K562 (cell line): ENCODE results near the gene NUBP2. TPM values are rescaled to one million over a fixed set of nuclear protein-coding genes. Genes with fewer than 3 reads are reported as not detected.
A peak's percentile ranks its signal among the peaks of the same experiment; 100 is the strongest.

ENCODE experiments used
- ATAC-seq: fragments of 200-7000 bp; cut with Tn5 transposase; 3 replicates; pipeline ENCODE4 v1.9.1; 2020; ENCODE audit warnings: moderate library complexity
- BruUV-seq: library from RNA; stranded (reverse); fragments of 400-500 nt; replicated peaks from 2 replicates; lab custom pipeline; 2021; lab: Mats Ljungman, UMichigan
- CTCF ChIA-PET: fragments of 300-600 bp; formaldehyde crosslinking; extraction: SDS; loops from one replicate; lab custom pipeline; 2021; ENCODE audit warnings: low intra/inter-chr PET ratio; lab: Yijun Ruan, JAX
- POLR2A ChIA-PET: fragments of 300-600, 350-650 bp; sonication (Branson Sonifier 250); formaldehyde crosslinking; extraction: SDS; loops from one replicate; lab custom pipeline; 2021; ENCODE audit warnings: antibody characterized with exemption, inconsistent platforms; lab: Yijun Ruan, JAX
- DNase-seq, 4 experiments: peaks; one replicate each; pipeline versions ENCODE4 v3.0.0 to v3.0.0-alpha.2; 2011 to 2018; ENCODE audit warnings: low spot score in 3 of 4, mixed read lengths in 3 of 4; ENCODE audit errors: extremely low read depth in 1 of 4
- FAIRE-seq: peaks from 2 replicates; lab custom pipeline; 2011; peaks lifted over from hg19 to GRCh38; lab: Jason Lieb, UNC
- H2AFZ ChIP-seq: 2 replicates; pipeline ENCODE4 v1.6.0; 2011; ENCODE audit warnings: low read depth, low read length, control low read depth, inconsistent platforms
- H3K27ac ChIP-seq: fragments of 200-600 bp; 3 replicates; pipeline ENCODE4 v1.8.0; 2011; ENCODE audit warnings: low read depth, mild to moderate bottlenecking, control low read depth, inconsistent platforms, low read length, moderate library complexity, mixed read lengths; ENCODE audit errors: extremely low read depth
- H3K27me3 ChIP-seq, 2 experiments: fragments of 300-600 bp in 1 of 2; 2 replicates in 1 of 2; 3 replicates in 1 of 2; pipeline versions ENCODE4 v1.6.0 to v1.8.0; 2011; ENCODE audit warnings: inconsistent platforms in 2 of 2, low read length in 2 of 2, mild to moderate bottlenecking in 1 of 2, mixed read lengths in 1 of 2, moderate library complexity in 1 of 2; ENCODE audit not compliant: control insufficient read depth in 2 of 2, insufficient read depth in 2 of 2
- H3K36me3 ChIP-seq: fragments of 300-600 bp; 3 replicates; pipeline ENCODE4 v1.8.0; 2011; ENCODE audit warnings: mild to moderate bottlenecking, low read length, inconsistent platforms; ENCODE audit not compliant: control insufficient read depth, insufficient read depth
- H3K4me1 ChIP-seq, 2 experiments: fragments of 200-600 bp in 1 of 2; replicated peaks in 1 of 2; 2 replicates in 1 of 2; 3 replicates in 1 of 2; pipeline versions ENCODE4 v1.5.1 to v1.8.0; 2011; ENCODE audit warnings: inconsistent platforms in 2 of 2, low read length in 2 of 2, mild to moderate bottlenecking in 1 of 2, mixed read lengths in 1 of 2, moderate library complexity in 1 of 2; ENCODE audit not compliant: control insufficient read depth in 2 of 2, insufficient read depth in 2 of 2
- H3K4me2 ChIP-seq: 2 replicates; pipeline ENCODE4 v1.6.1; 2011; ENCODE audit warnings: low read length, control low read depth, inconsistent platforms, mixed read lengths; ENCODE audit not compliant: insufficient read depth
- H3K4me3 ChIP-seq: fragments of 200-600 bp; sonication (generic), shearing (Covaris generic); 2 replicates; pipeline ENCODE4 v1.5.1; 2016; ENCODE audit warnings: control low read depth, inconsistent platforms
- H3K79me2 ChIP-seq: fragments of 200-600 bp; 3 replicates; pipeline ENCODE4 v1.8.0; 2011; ENCODE audit warnings: low read length, inconsistent platforms; ENCODE audit not compliant: control insufficient read depth, insufficient read depth
- H3K9ac ChIP-seq, 2 experiments: 2 replicates each; pipeline versions ENCODE4 v1.6.0 to v1.6.1; 2011; ENCODE audit warnings: low read depth in 2 of 2, low read length in 2 of 2, control low read depth in 1 of 2, inconsistent platforms in 1 of 2, mild to moderate bottlenecking in 1 of 2, mixed read lengths in 1 of 2; ENCODE audit not compliant: insufficient read depth in 1 of 2
- H3K9me1 ChIP-seq: one replicate; pipeline ENCODE4 v1.6.0; 2011; ENCODE audit warnings: inconsistent platforms, mild to moderate bottlenecking, low read length, moderate library complexity; ENCODE audit not compliant: control insufficient read depth, insufficient read depth
- H3K9me3 ChIP-seq: replicated peaks from 2 replicates; pipeline ENCODE4 v1.5.1; 2011; ENCODE audit warnings: low read depth, low read length, inconsistent platforms; ENCODE audit not compliant: control insufficient read depth, insufficient read depth
- H4K20me1 ChIP-seq: replicated peaks from 2 replicates; pipeline ENCODE4 v1.6.1; 2011; ENCODE audit warnings: low read length, inconsistent platforms, mixed read lengths; ENCODE audit not compliant: control insufficient read depth, insufficient read depth
- CHD2 ChIP-seq: IDR thresholded peaks from 2 replicates; pipeline ENCODE4 v1.6.1; 2011; ENCODE audit warnings: low read depth, low read length
- POLR2AphosphoS2 ChIP-seq: IDR thresholded peaks from 2 replicates; pipeline ENCODE4 v1.6.1; 2012; ENCODE audit warnings: low read length, improper control_type of control experiment
- POLR2G ChIP-seq: fragments of 200-400 bp; formaldehyde crosslinking; IDR thresholded peaks from 2 replicates; pipeline ENCODE4 v1.6.1; 2017; ENCODE audit warnings: low read depth, mild to moderate bottlenecking, antibody characterized with exemption, low read length, moderate library complexity
- PRPF4 ChIP-seq: fragments of 200-400 bp; formaldehyde crosslinking; IDR thresholded peaks from one replicate; pipeline ENCODE4 v1.6.1; 2017; ENCODE audit warnings: low read length, low read depth, mild to moderate bottlenecking; ENCODE audit not compliant: insufficient read depth, poor library complexity, severe bottlenecking
- SAP30 ChIP-seq: fragments of 200-600 bp; sonication (generic); IDR thresholded peaks from 2 replicates; pipeline ENCODE4 v1.6.1; 2012; ENCODE audit warnings: borderline replicate concordance, low read depth, mild to moderate bottlenecking, moderate library complexity, low read length, control low read depth, inconsistent platforms; ENCODE audit not compliant: insufficient read depth, poor library complexity, severe bottlenecking
- ZNF212 ChIP-seq: fragments of 450-650 bp; formaldehyde crosslinking; IDR thresholded peaks from 2 replicates; pipeline ENCODE4 v1.4.0; 2020; ENCODE audit warnings: mild to moderate bottlenecking
- ZNF668 ChIP-seq: fragments of 250-450 bp; sonication (Bioruptor Pico); IDR thresholded peaks from 2 replicates; pipeline ENCODE4 v1.8.0; 2022; ENCODE audit warnings: mild to moderate bottlenecking, inconsistent platforms
- WGBS: fragments of 100-300 bp; shearing (Covaris generic); methylation state at CpG from one replicate; pipeline ENCODE4 v1.1.6; 2016; ENCODE audit warnings: low coverage, mixed read lengths; ENCODE audit not compliant: insufficient coverage; ENCODE audit errors: missing lambda C conversion rate; 5-methylcytosine and 5-hydroxymethylcytosine counted together
- in situ Hi-C: fragments of 300-500 bp; cut with MboI; formaldehyde crosslinking; loops from 4 replicates; pipeline ENCODE4 v1.15.0; 2018; ENCODE audit warnings: inconsistent platforms, mixed read lengths
- intact Hi-C: fragments of 100-400 bp; cut with micrococcal nuclease; formaldehyde crosslinking; loops from 2 replicates; pipeline ENCODE4 v1.14.2; 2022
- polyA plus RNA-seq, 8 experiments: library from polyadenylated mRNA; depleted of rRNA in 4 of 8; stranded (reverse) in 5 of 8; unstranded in 3 of 8; fragments of >200 nt; fragmentation: Nextera tagmentation in 2 of 8; fragmentation: Illumina TruSeq in 1 of 8; extraction: Ambion mirVana in 2 of 8; extraction: Trizol in 1 of 8; gene quantifications; 2 replicates each; pipeline versions ENCODE4 v1.2.1 to v1.2.3, GENCODE V29; 2011 to 2014; ENCODE audit warnings: inconsistent platforms in 1 of 8, missing spikeins in 1 of 8
- total RNA-seq, 7 experiments: library from RNA; depleted of rRNA in 6 of 7; stranded (reverse); fragments of >200 nt in 6 of 7; fragmentation: Illumina TruSeq in 2 of 7; extraction: Trizol in 2 of 7; gene quantifications; 2 replicates each; pipeline versions ENCODE4 v1.2.1 to v1.2.3, GENCODE V29; 2011 to 2021; ENCODE audit warnings: low replicate concordance in 1 of 7
- TF ChIP-seq, protein P1 (sequence below): sonication (generic); formaldehyde crosslinking; IDR thresholded peaks from 2 replicates; pipeline ENCODE4 v1.8.1; 2023; ENCODE audit warnings: mild to moderate bottlenecking, missing genetic modification reagents
- TF ChIP-seq, protein P2 (sequence below): fragments of 250-450 bp; sonication (Bioruptor Pico); IDR thresholded peaks from 2 replicates; pipeline ENCODE4 v1.4.0; 2020

The NUBP2 gene
- total and polyA plus RNA-seq, 9 of the 15 experiments (the other 6 are each of a cell fraction or from before 2014, with no cell fraction given): 1.8 to 115 (median 24.0) TPM

DNA sequence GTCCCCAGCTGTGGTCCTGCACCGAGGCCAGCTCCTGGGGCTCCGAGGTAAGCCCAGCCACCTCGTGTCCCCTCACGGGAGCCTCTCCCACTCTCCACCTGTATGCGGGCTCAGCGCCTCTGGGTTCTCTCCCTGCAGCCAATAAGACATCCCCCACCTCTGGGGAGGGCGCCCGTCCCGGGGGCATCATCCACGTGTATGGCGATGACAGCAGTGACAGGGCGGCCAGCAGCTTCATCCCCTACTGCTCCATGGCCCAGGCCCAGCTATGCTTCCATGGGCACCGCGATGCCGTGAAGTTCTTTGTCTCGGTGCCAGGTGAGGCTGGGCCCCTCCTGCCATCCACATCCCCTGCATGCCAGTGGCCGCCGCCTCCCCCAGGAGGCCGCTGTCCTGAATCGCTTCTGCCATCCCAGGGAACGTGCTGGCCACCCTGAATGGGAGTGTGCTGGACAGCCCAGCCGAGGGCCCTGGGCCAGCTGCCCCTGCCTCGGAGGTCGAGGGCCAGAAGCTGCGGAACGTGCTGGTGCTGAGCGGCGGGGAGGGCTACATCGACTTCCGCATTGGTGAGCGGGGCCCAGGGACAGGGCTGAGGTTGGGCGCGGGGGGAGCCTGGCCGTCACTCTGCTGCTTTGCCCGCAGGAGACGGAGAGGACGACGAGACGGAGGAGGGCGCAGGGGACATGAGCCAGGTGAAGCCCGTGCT lies 14.5 kb upstream of the NUBP2 start:
- no peaks in the 10 kb centered on the region for H3K9me1 ChIP-seq
- no peak for FAIRE-seq
- no peaks in the 10 kb centered on the region for H3K9me3 ChIP-seq
- H3K4me1 ChIP-seq: peaks cover 17 to 94% of the 10 kb centered on the region in 2 experiments; a peak in 4 of 5 replicates
- BruUV-seq: no TSS peak
- POLR2A ChIA-PET: interaction anchor here (0.8 to 1.5 kb wide), 5 partner anchors 8 to 197 kb away, joined by 3 to 4 read pairs (median 3); partner anchors contain the start of genes NUBP2, RPS2 and SPSB3
- H3K9ac ChIP-seq: peak overlapping the region in 1 of 2 experiments; percentile 9; a peak in 1 of 4 replicates
- TF ChIP-seq ZNF212 (CRISPR knock-in tag): no peak
- no peak for TF ChIP-seq SAP30
- TF ChIP-seq CHD2: 0 out of 2 replicates have a peak, but pooled peaks have one; percentile 15
- TF ChIP-seq POLR2G: peak; percentile 55
- TF ChIP-seq PRPF4: peak; percentile 24
- TF ChIP-seq, protein P1, sequence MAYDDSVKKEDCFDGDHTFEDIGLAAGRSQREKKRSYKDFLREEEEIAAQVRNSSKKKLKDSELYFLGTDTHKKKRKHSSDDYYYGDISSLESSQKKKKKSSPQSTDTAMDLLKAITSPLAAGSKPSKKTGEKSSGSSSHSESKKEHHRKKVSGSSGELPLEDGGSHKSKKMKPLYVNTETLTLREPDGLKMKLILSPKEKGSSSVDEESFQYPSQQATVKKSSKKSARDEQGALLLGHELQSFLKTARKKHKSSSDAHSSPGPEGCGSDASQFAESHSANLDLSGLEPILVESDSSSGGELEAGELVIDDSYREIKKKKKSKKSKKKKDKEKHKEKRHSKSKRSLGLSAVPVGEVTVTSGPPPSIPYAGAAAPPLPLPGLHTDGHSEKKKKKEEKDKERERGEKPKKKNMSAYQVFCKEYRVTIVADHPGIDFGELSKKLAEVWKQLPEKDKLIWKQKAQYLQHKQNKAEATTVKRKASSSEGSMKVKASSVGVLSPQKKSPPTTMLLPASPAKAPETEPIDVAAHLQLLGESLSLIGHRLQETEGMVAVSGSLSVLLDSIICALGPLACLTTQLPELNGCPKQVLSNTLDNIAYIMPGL (CRISPR knock-in tag): no peak
- no peak for TF ChIP-seq ZNF668 (CRISPR knock-in tag)
- TF ChIP-seq POLR2AphosphoS2: 0 out of 2 replicates have a peak, but pooled peaks have one; percentile 52
- TF ChIP-seq, protein P2, sequence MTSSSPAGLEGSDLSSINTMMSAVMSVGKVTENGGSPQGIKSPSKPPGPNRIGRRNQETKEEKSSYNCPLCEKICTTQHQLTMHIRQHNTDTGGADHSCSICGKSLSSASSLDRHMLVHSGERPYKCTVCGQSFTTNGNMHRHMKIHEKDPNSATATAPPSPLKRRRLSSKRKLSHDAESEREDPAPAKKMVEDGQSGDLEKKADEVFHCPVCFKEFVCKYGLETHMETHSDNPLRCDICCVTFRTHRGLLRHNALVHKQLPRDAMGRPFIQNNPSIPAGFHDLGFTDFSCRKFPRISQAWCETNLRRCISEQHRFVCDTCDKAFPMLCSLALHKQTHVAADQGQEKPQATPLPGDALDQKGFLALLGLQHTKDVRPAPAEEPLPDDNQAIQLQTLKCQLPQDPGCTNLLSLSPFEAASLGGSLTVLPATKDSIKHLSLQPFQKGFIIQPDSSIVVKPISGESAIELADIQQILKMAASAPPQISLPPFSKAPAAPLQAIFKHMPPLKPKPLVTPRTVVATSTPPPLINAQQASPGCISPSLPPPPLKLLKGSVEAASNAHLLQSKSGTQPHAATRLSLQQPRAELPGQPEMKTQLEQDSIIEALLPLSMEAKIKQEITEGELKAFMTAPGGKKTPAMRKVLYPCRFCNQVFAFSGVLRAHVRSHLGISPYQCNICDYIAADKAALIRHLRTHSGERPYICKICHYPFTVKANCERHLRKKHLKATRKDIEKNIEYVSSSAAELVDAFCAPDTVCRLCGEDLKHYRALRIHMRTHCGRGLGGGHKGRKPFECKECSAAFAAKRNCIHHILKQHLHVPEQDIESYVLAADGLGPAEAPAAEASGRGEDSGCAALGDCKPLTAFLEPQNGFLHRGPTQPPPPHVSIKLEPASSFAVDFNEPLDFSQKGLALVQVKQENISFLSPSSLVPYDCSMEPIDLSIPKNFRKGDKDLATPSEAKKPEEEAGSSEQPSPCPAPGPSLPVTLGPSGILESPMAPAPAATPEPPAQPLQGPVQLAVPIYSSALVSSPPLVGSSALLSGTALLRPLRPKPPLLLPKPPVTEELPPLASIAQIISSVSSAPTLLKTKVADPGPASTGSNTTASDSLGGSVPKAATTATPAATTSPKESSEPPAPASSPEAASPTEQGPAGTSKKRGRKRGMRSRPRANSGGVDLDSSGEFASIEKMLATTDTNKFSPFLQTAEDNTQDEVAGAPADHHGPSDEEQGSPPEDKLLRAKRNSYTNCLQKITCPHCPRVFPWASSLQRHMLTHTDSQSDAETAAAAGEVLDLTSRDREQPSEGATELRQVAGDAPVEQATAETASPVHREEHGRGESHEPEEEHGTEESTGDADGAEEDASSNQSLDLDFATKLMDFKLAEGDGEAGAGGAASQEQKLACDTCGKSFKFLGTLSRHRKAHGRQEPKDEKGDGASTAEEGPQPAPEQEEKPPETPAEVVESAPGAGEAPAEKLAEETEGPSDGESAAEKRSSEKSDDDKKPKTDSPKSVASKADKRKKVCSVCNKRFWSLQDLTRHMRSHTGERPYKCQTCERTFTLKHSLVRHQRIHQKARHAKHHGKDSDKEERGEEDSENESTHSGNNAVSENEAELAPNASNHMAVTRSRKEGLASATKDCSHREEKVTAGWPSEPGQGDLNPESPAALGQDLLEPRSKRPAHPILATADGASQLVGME (CRISPR knock-in tag): no peak
- no peak overlapping the region for H3K27ac ChIP-seq
- H3K27me3 ChIP-seq: no peaks in the 10 kb centered on the region
- CTCF ChIA-PET: no interaction called here
- peaks cover 78% of the 10 kb centered on the region; the same call in 2 of the 3 replicates for H3K36me3 ChIP-seq
- 0 out of 2 replicates have a peak, but pooled peaks cover 8% of the 10 kb centered on the region for H4K20me1 ChIP-seq
- 91% methylated on average over 28 of the region's 41 CpGs for WGBS
- H3K79me2 ChIP-seq: peaks cover 32% of the 10 kb centered on the region
- intact Hi-C loops (no loop called here), in situ Hi-C loops (no loop called here)
- ATAC-seq: no peak
- DNase-seq: no peak
- no peak overlapping the region for H2AFZ ChIP-seq
- no peak overlapping the region for H3K4me3 ChIP-seq
- H3K4me2 ChIP-seq: no peak overlapping the region
